Activated CD8-positive, alpha-beta memory T cell treated with anti-CD3 and anti-CD28 coated beads for 1 hour (primary cell): ENCODE results near the gene KIAA0319L.

Experiments
- DNase-seq, 2 donors: peaks; one replicate each; pipeline ENCODE4 v3.0.0-alpha.2; 2020; ENCODE audit warnings: low read depth in 1 of 2; ENCODE audit errors: extremely low read depth in 1 of 2

Gene KIAA0319L

DNA sequence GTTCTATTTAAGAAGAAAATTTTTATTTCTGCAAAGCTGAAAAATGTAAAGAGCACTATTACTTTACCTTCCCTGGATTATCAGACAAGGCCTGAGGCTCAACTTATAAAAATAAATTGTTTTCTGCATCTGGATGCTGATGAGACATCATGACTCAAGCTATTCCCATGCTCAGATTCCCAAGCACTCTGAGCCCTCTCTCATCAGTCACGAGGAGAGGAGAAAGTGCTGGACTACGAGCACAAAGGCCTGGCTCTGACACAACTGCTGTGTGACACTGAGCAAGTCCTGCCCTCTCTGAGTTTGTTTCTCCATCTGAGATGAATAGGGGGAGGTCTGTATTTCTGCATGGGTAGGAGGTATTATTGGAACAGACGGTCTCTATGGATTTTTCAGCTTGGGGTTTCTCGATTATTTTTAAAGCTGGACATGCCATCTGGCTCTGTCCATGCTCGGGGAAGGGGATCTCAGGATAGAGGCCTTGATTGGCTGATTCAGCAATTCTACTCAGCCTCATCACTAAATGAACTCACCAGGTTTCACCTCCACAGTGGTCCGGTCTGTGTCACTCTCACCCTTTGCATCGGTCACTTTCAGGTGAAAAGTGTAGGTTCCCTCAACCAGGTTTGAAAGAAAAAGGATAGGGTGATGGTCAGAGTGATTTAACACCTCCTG, 107.7 kb downstream of the KIAA0319L start:
- no peak for DNase-seq

DNA sequence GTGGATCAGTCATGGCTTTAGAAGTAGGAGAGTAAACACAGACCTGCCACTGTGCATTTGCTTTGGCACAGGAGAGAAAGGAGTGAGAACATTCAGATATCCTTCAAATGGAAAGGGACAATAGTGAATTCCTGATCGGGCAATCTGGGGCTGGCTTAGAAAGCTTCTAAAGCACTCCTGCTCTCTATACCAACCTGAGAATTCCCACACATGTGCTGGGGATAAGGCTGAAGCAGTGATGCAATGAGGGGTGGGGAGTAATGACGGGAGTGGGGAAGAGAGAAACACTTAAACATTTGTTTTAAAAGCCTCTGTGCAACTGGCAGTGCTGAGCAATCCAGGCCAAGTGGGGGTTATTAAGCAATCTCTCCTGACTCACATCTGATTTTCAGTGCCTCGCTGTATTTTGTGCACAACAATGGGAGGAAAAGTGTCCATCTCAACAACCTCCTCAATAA, 108.8 kb downstream of the KIAA0319L start:
- DNase-seq = no peak

- DNase-seq = no peak
Measured at GRCh38 chr1:35447278-35447677, 109.9 kb downstream of the KIAA0319L start.

DNA sequence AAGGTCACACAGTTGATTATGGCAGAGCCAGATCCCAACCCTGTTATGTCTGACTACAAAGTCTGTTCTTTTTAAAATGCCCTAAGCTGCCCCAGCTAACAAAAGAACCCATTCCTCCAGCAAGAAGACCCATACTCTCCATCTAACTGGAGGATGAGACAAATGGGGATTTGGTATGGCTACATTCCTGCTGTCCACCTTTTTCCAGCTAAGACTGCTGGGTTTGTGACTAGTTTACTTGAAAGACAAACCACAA, 112.8 kb downstream of the KIAA0319L start:
- no peak for DNase-seq

DNA sequence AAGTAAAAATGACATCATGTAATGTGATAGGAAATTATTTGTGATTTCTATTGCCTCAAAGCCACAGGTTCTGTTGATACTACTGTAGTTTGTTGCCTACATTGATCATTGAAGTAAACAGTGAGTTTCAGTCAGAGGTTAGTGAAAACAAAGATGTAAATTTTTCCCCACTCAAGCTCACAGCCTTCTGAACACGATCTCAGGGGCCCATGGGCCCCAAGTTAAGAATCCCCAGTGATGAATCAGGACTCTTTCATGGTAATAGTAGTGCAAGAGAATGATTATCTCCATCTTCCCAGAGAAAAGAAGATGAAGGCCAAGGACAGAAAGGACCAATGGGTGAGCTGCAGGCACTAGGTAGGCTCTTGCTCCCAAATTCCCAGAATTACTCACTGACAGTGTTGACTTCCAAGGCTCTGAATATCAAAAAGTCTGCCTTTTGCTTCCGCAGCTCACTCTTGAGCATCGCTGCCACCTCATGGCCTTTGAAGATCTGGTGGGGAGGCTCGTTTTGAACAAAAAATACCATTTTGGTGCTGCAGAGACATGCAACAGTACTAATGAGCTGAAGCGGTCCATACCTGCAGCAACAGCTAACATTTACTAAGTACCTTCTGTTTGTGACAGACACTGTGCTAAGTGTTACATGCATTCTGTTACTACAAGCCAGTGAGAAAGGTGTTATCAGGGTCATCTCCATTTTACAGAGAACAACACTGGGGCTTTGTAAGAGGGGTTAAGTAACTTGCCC, 113.3 kb downstream of the KIAA0319L start:
- no peak for DNase-seq

- no peak for DNase-seq
Measured at GRCh38 chr1:35442734-35443133, 114.5 kb downstream of the KIAA0319L start.

DNA sequence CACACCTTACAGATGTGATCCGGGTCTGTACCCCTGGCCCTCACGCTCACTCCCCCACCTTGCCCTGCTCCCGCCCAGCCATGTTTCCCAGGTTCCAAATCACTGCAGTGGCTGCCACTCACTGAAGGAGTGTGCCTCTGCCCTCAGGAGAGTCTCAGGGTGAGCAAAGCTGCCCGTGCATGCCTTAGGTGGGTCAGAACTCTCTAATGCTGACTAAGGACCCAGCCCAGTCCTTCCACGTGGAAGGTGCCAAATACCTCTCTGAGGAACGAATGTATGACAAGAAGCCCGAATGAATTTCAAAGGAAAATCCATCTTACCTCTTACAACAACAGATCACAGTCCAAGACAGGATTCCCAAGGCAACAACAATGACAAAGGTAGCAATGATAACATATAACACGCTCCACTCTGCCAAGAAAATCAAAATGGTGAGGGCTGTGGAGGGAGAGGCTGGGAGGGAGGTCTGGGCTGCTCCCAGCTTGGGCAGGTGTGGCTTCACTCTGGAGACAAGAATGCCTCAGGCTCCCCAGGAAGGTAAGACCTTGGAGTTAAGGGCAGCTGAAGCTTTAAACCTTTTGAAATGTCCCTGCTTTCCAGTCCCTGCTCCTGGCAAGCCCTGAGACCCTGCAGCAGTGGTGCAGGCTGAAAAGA, 115.2 kb downstream of the KIAA0319L start:
- no peak for DNase-seq

DNA sequence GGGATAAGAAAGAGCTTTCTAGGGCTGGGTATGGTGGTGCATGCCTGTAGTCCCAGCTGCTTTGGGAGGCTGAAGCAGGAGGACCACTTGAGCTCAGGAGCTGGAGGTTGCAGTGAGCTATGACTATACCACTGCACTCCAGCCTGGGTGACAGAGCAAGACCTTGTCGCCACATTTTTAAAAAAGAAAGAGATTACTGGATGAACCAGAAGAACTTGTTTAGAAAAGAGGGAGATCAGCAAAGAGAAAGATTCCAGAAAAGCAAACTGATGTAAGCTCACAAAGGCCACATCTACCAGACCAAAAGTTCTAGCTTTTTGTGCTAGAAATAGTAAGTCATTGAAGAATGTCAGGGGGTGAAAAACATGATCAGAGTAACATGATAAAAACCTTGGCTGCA, 117.6 kb downstream of the KIAA0319L start:
- DNase-seq = no peak

GRCh38 chr1:35437200-35437599, 120.0 kb downstream of the KIAA0319L start:
- no peak for DNase-seq

- no peak for DNase-seq
Measured at GRCh38 chr1:35436078-35436477, 121.1 kb downstream of the KIAA0319L start.

DNA sequence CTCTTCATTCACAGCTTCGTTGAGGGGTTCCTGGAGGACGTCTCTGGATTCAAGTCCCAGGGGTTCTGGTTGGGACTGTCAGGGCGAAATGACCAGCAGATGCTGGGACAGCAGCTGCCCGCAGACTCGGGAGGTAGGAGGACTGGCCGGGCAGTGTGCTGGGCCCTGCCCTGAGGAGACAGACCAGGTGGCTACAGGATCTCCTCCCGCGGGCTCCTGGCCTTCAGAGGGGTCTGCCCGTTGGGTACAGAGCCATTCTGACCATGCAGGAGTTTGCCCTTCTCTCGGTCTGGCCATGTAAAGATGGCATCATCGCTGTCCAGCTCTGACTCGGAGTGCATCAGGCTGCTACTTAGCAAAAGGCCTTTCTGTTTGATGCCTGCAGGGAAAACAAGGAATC, 122.5 kb downstream of the KIAA0319L start:
- DNase-seq = no peak

- DNase-seq = no peak
Measured at GRCh38 chr1:35433714-35434113, 123.5 kb downstream of the KIAA0319L start.

GRCh38 chr1:35432231-35432630, 125.0 kb downstream of the KIAA0319L start:
- no peak for DNase-seq

- no peak for DNase-seq
Measured at GRCh38 chr1:35431173-35431599, 126.0 kb downstream of the KIAA0319L start.

- DNase-seq = no peak
Measured at GRCh38 chr1:35430762-35431161, 126.4 kb downstream of the KIAA0319L start.

GRCh38 chr1:35428360-35428759, 128.8 kb downstream of the KIAA0319L start:
- DNase-seq = no peak

DNA sequence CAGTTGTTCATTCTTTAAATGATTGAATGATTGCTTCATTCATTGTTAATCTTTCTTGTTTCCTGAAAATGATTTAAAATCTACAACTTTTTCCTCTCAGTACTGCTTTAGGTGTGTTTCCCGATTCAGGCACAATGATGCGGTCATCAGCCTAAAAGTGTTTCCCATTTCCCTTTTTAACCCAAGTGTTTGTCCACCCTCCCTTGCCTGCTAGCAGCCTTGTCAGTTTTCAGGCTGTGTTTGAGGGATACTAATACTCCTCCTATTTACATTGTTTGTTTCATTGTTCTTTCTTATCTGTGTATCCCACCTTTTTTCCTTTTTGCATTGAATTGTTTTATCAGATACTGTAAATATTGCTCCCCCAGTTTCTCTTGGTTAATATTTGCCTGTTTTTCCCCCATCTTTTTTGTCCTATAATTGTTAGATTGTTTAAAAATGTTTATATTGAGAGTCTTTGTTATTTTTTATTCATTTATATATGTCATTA, 131.1 kb downstream of the KIAA0319L start:
- DNase-seq = no peak

- no peak for DNase-seq
Measured at GRCh38 chr1:35408925-35409324, 148.3 kb downstream of the KIAA0319L start.

- no peak for DNase-seq
Measured at GRCh38 chr1:35407743-35408142, 149.5 kb downstream of the KIAA0319L start.

GRCh38 chr1:35406103-35406502, 151.1 kb downstream of the KIAA0319L start:
- DNase-seq = no peak

- DNase-seq = no peak
Measured at GRCh38 chr1:35401049-35401448, 156.2 kb downstream of the KIAA0319L start.

GRCh38 chr1:35398739-35399138, 158.5 kb downstream of the KIAA0319L start:
- DNase-seq = no peak
